ENCODE measurements around the gene NINJ2. TPM values are rescaled to one million over a fixed set of nuclear protein-coding genes. Genes with fewer than 3 reads are reported as not detected.

Gene NINJ2
- total RNA-seq, 1 donor from 2014 or later, result 0.69 TPM

DNA sequence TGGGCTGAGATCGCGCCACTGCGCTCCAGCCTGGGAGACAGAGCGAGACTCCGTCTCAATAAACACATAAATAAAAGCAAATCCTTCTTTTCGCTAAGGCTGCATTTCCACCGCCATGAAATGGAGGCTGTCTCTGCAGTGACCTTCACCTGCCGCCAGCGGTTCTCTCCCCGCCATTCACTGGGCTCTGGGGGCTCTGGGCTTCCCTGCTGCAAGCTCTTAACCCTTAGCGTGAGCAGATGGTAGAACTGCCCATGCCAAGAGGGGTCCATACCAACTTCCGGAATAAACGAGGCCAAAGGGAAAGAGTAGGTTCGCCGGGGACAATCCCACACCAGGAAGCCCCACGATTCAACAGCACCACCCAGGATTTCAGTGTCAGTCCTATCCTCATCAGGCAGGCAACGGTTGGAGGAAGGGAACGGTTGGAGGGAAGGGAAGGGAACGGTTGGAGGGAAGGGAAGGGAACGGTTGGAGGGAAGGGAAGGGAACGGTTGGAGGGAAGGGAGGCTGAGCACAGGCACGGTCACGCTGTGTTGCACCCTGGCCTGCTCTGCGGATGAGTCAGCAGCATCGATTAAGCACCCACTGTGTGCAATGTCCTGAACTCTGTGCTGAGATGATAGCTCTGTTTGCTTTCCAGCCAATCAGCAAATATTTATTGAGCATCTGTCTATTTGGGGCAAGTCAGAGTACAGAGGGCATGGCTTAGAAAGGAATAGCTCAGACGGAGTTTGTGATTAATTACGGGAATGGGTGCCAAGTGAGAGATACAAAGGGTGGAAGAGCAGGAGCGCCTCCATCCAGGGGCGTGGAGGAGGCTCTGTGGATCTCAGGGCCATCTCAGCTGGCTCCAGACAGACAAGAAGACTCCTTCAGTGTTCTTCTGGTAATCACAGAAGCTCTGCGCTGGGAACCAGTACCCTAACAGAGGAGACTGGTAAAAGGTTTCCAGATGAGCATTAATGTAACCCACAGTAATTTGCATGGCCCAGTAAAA is 77.9 kb downstream of the NINJ2 start:
- H3K27ac Mint-ChIP-seq, result no peak overlapping the region
- TF ChIP-seq, protein P1, sequence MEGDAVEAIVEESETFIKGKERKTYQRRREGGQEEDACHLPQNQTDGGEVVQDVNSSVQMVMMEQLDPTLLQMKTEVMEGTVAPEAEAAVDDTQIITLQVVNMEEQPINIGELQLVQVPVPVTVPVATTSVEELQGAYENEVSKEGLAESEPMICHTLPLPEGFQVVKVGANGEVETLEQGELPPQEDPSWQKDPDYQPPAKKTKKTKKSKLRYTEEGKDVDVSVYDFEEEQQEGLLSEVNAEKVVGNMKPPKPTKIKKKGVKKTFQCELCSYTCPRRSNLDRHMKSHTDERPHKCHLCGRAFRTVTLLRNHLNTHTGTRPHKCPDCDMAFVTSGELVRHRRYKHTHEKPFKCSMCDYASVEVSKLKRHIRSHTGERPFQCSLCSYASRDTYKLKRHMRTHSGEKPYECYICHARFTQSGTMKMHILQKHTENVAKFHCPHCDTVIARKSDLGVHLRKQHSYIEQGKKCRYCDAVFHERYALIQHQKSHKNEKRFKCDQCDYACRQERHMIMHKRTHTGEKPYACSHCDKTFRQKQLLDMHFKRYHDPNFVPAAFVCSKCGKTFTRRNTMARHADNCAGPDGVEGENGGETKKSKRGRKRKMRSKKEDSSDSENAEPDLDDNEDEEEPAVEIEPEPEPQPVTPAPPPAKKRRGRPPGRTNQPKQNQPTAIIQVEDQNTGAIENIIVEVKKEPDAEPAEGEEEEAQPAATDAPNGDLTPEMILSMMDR (IDR thresholded peaks at IDR 0.05; ENCODE audit: unreplicated experiment), result no peak
- H3K4me3 Mint-ChIP-seq, result no peak overlapping the region
- H3K36me3 Mint-ChIP-seq, result no peaks in the 10 kb centered on the region
- H3K27me3 Mint-ChIP-seq (ENCODE audit: low read depth), result no peaks in the 10 kb centered on the region
- no peak for DNase-seq (ENCODE audit: low spot score in 2 of 2, unreplicated experiment in 2 of 2)
- H3K9me3 Mint-ChIP-seq, result peaks cover 4% of the 10 kb centered on the region
- H3K4me1 Mint-ChIP-seq, result no peaks in the 10 kb centered on the region

GRCh38 chr12:583251-583869 is 79.9 kb downstream of the NINJ2 start:
- TF ChIP-seq, protein P1 (IDR thresholded peaks at IDR 0.05; ENCODE audit: unreplicated experiment), result no peak
- Mint-ChIP-seq H3K4me1 (peaks cover 16% of the 10 kb centered on the region), H3K4me3 (no peak overlapping the region), H3K36me3 (no peaks in the 10 kb centered on the region), H3K27ac (no peak overlapping the region), H3K9me3 (peaks cover 1% of the 10 kb centered on the region), H3K27me3 (ENCODE audit: low read depth) (no peaks in the 10 kb centered on the region)
- DNase-seq (ENCODE audit: low spot score in 2 of 2, unreplicated experiment in 2 of 2), result no peak

- Mint-ChIP-seq H3K27ac (no peak overlapping the region), H3K4me1 (peaks cover 16% of the 10 kb centered on the region), H3K27me3 (ENCODE audit: low read depth) (no peaks in the 10 kb centered on the region), H3K9me3 (no peaks in the 10 kb centered on the region), H3K36me3 (no peaks in the 10 kb centered on the region), H3K4me3 (no peak overlapping the region)
- TF ChIP-seq, protein P1 (IDR thresholded peaks at IDR 0.05; ENCODE audit: unreplicated experiment), result no peak
- DNase-seq (ENCODE audit: low spot score in 2 of 2, unreplicated experiment in 2 of 2), result no peak
Observed at GRCh38 chr12:581746-582145, 81.5 kb downstream of the NINJ2 start.

- H3K36me3 Mint-ChIP-seq, result no peaks in the 10 kb centered on the region
- DNase-seq (ENCODE audit: low spot score in 2 of 2, unreplicated experiment in 2 of 2), result no peak
- TF ChIP-seq, protein P1 (IDR thresholded peaks at IDR 0.05; ENCODE audit: unreplicated experiment), result no peak
- H3K27ac Mint-ChIP-seq, result no peak overlapping the region
- H3K4me3 Mint-ChIP-seq, result no peak overlapping the region
- H3K27me3 Mint-ChIP-seq (ENCODE audit: low read depth), result no peaks in the 10 kb centered on the region
- no peaks in the 10 kb centered on the region for H3K9me3 Mint-ChIP-seq
- H3K4me1 Mint-ChIP-seq, result peaks cover 18% of the 10 kb centered on the region
Observed at GRCh38 chr12:581321-581720, 81.9 kb downstream of the NINJ2 start.

DNA sequence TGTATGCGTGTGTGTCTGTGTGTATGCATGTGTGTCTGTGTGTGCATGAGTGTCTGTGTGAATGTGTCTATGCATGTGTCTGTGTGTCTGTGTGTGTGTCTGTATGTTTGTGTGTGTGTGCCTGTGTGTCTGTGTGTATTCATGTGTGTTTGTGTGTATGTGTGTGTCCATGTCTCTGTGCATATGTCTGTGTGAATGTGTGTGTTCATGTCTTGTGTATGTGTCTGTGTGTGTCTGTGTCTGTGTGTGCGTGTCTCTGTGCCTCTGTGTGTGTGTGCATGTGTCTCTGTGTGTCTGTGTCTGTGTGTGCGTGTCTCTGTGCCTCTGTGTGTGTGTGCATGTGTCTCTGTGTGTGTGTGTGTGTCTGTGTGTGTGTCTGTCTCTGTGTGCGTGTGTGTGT is 82.4 kb downstream of the NINJ2 start:
- TF ChIP-seq, protein P1 (IDR thresholded peaks at IDR 0.05; ENCODE audit: unreplicated experiment), result no peak
- no peak overlapping the region for H3K4me3 Mint-ChIP-seq
- no peaks in the 10 kb centered on the region for H3K27me3 Mint-ChIP-seq (ENCODE audit: low read depth)
- H3K4me1 Mint-ChIP-seq, result peaks cover 22% of the 10 kb centered on the region
- H3K9me3 Mint-ChIP-seq, result no peaks in the 10 kb centered on the region
- H3K27ac Mint-ChIP-seq, result no peak overlapping the region
- H3K36me3 Mint-ChIP-seq, result no peaks in the 10 kb centered on the region
- no peak for DNase-seq (ENCODE audit: low spot score in 2 of 2, unreplicated experiment in 2 of 2)

All from mesothelial cell of epicardium (in vitro differentiated cells).